ENCODE measurements around the gene ERI2.
"Not testable (repeated sequence)": the region's sequence is repeated elsewhere in the genome, so short reads cannot be mapped to it uniquely, and the experiment has no call there.

ERI2 gene

GRCh38 chr16:20760346-20760745 is 45.9 kb downstream of the ERI2 start:
- DNase-seq (ENCODE audit: low read depth in 1 of 2, low spot score in 1 of 2), result no peak
- TF ChIP-seq, protein P1, sequence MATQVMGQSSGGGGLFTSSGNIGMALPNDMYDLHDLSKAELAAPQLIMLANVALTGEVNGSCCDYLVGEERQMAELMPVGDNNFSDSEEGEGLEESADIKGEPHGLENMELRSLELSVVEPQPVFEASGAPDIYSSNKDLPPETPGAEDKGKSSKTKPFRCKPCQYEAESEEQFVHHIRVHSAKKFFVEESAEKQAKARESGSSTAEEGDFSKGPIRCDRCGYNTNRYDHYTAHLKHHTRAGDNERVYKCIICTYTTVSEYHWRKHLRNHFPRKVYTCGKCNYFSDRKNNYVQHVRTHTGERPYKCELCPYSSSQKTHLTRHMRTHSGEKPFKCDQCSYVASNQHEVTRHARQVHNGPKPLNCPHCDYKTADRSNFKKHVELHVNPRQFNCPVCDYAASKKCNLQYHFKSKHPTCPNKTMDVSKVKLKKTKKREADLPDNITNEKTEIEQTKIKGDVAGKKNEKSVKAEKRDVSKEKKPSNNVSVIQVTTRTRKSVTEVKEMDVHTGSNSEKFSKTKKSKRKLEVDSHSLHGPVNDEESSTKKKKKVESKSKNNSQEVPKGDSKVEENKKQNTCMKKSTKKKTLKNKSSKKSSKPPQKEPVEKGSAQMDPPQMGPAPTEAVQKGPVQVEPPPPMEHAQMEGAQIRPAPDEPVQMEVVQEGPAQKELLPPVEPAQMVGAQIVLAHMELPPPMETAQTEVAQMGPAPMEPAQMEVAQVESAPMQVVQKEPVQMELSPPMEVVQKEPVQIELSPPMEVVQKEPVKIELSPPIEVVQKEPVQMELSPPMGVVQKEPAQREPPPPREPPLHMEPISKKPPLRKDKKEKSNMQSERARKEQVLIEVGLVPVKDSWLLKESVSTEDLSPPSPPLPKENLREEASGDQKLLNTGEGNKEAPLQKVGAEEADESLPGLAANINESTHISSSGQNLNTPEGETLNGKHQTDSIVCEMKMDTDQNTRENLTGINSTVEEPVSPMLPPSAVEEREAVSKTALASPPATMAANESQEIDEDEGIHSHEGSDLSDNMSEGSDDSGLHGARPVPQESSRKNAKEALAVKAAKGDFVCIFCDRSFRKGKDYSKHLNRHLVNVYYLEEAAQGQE (IDR thresholded peaks at IDR 0.05; ENCODE audit: insufficient replicate concordance, low read depth), result no peak
- no peak overlapping the region for H3K4me3 ChIP-seq (replicated peaks; ENCODE audit: insufficient read depth, low read length)
- H3K27ac ChIP-seq (replicated peaks), result no peak overlapping the region
- H3K27me3 ChIP-seq (ENCODE audit: insufficient read depth, poor library complexity, severe bottlenecking), result no peaks in the 10 kb centered on the region

DNA sequence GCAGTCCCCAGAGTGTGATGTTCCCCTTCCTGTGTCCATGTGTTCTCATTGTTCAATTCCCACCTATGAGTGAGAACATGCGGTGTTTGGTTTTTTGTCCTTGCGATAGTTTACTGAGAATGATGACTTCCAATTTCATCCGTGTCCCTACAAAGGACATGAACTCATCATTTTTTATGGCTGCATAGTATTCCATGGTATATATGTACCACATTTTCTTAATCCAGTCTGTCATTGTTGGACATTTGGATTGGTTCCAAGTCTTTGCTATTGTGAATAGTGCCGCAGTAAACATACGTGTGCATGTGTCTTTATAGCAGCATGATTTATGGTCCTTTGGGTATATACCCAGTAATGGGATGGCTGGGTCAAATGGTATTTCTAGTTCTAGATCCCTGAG is 50.5 kb downstream of the ERI2 start:
- H3K27ac ChIP-seq (replicated peaks); DNase-seq (ENCODE audit: low read depth in 1 of 2, low spot score in 1 of 2); H3K4me3 ChIP-seq (replicated peaks; ENCODE audit: insufficient read depth, low read length); H3K27me3 ChIP-seq (ENCODE audit: insufficient read depth, poor library complexity, severe bottlenecking): not testable (repeated sequence)

DNA sequence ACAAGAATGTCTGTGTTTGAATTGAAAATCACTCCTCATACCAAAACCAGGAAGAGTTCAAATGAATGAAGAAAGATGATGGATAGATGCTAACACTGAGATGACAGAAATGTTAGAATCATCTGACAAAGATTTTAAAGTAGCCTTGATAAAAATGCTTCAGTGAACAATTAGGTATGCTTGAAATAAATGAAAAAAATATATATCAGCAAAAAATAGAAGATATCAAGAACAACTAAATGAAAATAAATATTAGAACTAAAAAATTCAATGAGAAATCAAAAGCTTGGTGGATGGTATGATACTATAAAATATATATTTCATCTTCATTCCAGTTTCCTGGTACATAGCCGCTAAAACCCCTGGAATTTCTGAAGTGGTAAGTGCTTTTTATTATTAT is 51.0 kb downstream of the ERI2 start:
- Histone ChIP-seq H3K27ac (replicated peaks) (no peak overlapping the region), H3K27me3 (ENCODE audit: insufficient read depth, poor library complexity, severe bottlenecking) (no peaks in the 10 kb centered on the region), H3K4me3 (replicated peaks; ENCODE audit: insufficient read depth, low read length) (no peak overlapping the region)
- DNase-seq (ENCODE audit: low read depth in 1 of 2, low spot score in 1 of 2), result no peak
- TF ChIP-seq POLR2AphosphoS5 (IDR thresholded peaks at IDR 0.05; ENCODE audit: low read depth) (no peak), GABPA (IDR thresholded peaks at IDR 0.05; ENCODE audit: low read depth) (no peak), SPI1 (IDR thresholded peaks at IDR 0.05; ENCODE audit: borderline replicate concordance, low read depth) (no peak)
- TF ChIP-seq, protein P2, sequence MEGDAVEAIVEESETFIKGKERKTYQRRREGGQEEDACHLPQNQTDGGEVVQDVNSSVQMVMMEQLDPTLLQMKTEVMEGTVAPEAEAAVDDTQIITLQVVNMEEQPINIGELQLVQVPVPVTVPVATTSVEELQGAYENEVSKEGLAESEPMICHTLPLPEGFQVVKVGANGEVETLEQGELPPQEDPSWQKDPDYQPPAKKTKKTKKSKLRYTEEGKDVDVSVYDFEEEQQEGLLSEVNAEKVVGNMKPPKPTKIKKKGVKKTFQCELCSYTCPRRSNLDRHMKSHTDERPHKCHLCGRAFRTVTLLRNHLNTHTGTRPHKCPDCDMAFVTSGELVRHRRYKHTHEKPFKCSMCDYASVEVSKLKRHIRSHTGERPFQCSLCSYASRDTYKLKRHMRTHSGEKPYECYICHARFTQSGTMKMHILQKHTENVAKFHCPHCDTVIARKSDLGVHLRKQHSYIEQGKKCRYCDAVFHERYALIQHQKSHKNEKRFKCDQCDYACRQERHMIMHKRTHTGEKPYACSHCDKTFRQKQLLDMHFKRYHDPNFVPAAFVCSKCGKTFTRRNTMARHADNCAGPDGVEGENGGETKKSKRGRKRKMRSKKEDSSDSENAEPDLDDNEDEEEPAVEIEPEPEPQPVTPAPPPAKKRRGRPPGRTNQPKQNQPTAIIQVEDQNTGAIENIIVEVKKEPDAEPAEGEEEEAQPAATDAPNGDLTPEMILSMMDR (IDR thresholded peaks at IDR 0.05; ENCODE audit: insufficient read depth, low read length), result no peak
- TF ChIP-seq, protein P1 (IDR thresholded peaks at IDR 0.05; ENCODE audit: insufficient replicate concordance, low read depth), result no peak

- no peak overlapping the region for H3K4me3 ChIP-seq (replicated peaks; ENCODE audit: insufficient read depth, low read length)
- no peak overlapping the region for H3K27ac ChIP-seq (replicated peaks)
- DNase-seq (ENCODE audit: low read depth in 1 of 2, low spot score in 1 of 2), result no peak
- no peaks in the 10 kb centered on the region for H3K27me3 ChIP-seq (ENCODE audit: insufficient read depth, poor library complexity, severe bottlenecking)
- TF ChIP-seq, protein P2 (IDR thresholded peaks at IDR 0.05; ENCODE audit: insufficient read depth, low read length), result no peak
- TF ChIP-seq, protein P1 (IDR thresholded peaks at IDR 0.05; ENCODE audit: insufficient replicate concordance, low read depth), result no peak
- TF ChIP-seq SPI1 (IDR thresholded peaks at IDR 0.05; ENCODE audit: borderline replicate concordance, low read depth) (no peak), POLR2AphosphoS5 (IDR thresholded peaks at IDR 0.05; ENCODE audit: low read depth) (no peak), GABPA (IDR thresholded peaks at IDR 0.05; ENCODE audit: low read depth) (no peak)
Measured at GRCh38 chr16:20753727-20754126, 52.5 kb downstream of the ERI2 start.

Data from HL-60 (cell line).